Thoracic aorta (tissue), 2 donors: Measurements from ENCODE around the gene SPAG4. TPM values are rescaled to one million over a fixed set of nuclear protein-coding genes. Genes with fewer than 3 reads are reported as not detected.

Experiments
- ATAC-seq: fragments of 150-250 bp; one replicate; pipeline ENCODE4 v1.8.0; 2017; ENCODE audit warnings: low read depth; ENCODE audit not compliant: insufficient number of reproducible peaks, low FRiP score
- DNase-seq: peaks from one replicate; pipeline ENCODE4 v3.0.0-alpha.2; 2020; ENCODE audit warnings: low spot score
- H3K27ac ChIP-seq, 2 donors: fragments of 200-600 bp; sonication (generic); 1 replicate in 1 of 2; 2 replicates in 1 of 2; pipeline ENCODE4 v1.5.1; 2016; ENCODE audit warnings: mild to moderate bottlenecking in 2 of 2, moderate library complexity in 2 of 2
- H3K27me3 ChIP-seq: fragments of 200-600 bp; sonication (generic); replicated peaks from 2 replicates; pipeline ENCODE4 v1.6.0; 2016; ENCODE audit warnings: mild to moderate bottlenecking; ENCODE audit not compliant: insufficient read depth
- H3K36me3 ChIP-seq: fragments of 200-600 bp; sonication (generic); one replicate; pipeline ENCODE4 v1.5.1; 2016
- H3K4me1 ChIP-seq, 2 donors: fragments of 200-600 bp; sonication (generic); 1 replicate in 1 of 2; 2 replicates in 1 of 2; pipeline versions ENCODE4 v1.5.1 to v1.6.0; 2016; ENCODE audit warnings: low read depth in 2 of 2, mild to moderate bottlenecking in 1 of 2; ENCODE audit not compliant: control insufficient read depth in 1 of 2
- H3K4me3 ChIP-seq: fragments of 200-600 bp; sonication (generic); 2 replicates; pipeline ENCODE4 v1.5.1; 2016; ENCODE audit warnings: mild to moderate bottlenecking
- H3K9me3 ChIP-seq: fragments of 200-600 bp; sonication (generic); 2 replicates; pipeline ENCODE4 v1.5.1; 2016
- total RNA-seq, 2 donors: library from RNA; depleted of rRNA; stranded (reverse); fragments of >200 nt; gene quantifications; one replicate each; pipeline versions ENCODE4 v1.1.0 to v1.2.3, GENCODE V29; 2016
- TF ChIP-seq, protein P1 (sequence below): fragments of 200-600 bp; sonication (generic); IDR thresholded peaks from one replicate; pipeline ENCODE4 v1.5.1; 2019; ENCODE audit warnings: antibody characterized with exemption

The SPAG4 gene
- total RNA-seq, 2 donors from 2014 or later, result 1.5 TPM; not detected in 1

- DNase-seq (no peak), ATAC-seq (no peak)
- Histone ChIP-seq H3K27ac (no peak overlapping the region), H3K4me1 (peaks cover 0 to 4% of the 10 kb centered on the region in 2 donors), H3K27me3 (no peaks in the 10 kb centered on the region), H3K4me3 (no peak overlapping the region), H3K36me3 (no peaks in the 10 kb centered on the region), H3K9me3 (no peaks in the 10 kb centered on the region)
- TF ChIP-seq, protein P1, sequence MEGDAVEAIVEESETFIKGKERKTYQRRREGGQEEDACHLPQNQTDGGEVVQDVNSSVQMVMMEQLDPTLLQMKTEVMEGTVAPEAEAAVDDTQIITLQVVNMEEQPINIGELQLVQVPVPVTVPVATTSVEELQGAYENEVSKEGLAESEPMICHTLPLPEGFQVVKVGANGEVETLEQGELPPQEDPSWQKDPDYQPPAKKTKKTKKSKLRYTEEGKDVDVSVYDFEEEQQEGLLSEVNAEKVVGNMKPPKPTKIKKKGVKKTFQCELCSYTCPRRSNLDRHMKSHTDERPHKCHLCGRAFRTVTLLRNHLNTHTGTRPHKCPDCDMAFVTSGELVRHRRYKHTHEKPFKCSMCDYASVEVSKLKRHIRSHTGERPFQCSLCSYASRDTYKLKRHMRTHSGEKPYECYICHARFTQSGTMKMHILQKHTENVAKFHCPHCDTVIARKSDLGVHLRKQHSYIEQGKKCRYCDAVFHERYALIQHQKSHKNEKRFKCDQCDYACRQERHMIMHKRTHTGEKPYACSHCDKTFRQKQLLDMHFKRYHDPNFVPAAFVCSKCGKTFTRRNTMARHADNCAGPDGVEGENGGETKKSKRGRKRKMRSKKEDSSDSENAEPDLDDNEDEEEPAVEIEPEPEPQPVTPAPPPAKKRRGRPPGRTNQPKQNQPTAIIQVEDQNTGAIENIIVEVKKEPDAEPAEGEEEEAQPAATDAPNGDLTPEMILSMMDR, result no peak
Measured at GRCh38 chr20:35610833-35611427, 4.7 kb upstream of the SPAG4 start.

GRCh38 chr20:35611482-35611881 is 4.1 kb upstream of the SPAG4 start:
- Histone ChIP-seq H3K27me3 (no peaks in the 10 kb centered on the region), H3K36me3 (no peaks in the 10 kb centered on the region), H3K4me1 (peaks cover 0 to 4% of the 10 kb centered on the region in 2 donors), H3K9me3 (no peaks in the 10 kb centered on the region), H3K4me3 (no peak overlapping the region), H3K27ac (no peak overlapping the region)
- TF ChIP-seq, protein P1, result no peak
- DNase-seq (no peak), ATAC-seq (no peak)

- ATAC-seq (peak; percentile 34), DNase-seq (peak; percentile 99)
- Histone ChIP-seq H3K4me3 (peak overlapping the region; percentile 75), H3K36me3 (peaks cover 5% of the 10 kb centered on the region), H3K27me3 (no peaks in the 10 kb centered on the region), H3K9me3 (no peaks in the 10 kb centered on the region), H3K4me1 (peaks cover 11 to 32% of the 10 kb centered on the region in 2 donors), H3K27ac (peak overlapping the region; percentile 69 to 84)
- TF ChIP-seq, protein P1, result no peak
Measured at GRCh38 chr20:35616465-35617396, 1.1 kb downstream of the SPAG4 start.

- Histone ChIP-seq H3K27me3 (no peaks in the 10 kb centered on the region), H3K4me1 (peaks cover 11 to 32% of the 10 kb centered on the region in 2 donors), H3K27ac (peak overlapping the region; percentile 53 to 84), H3K36me3 (peaks cover 7% of the 10 kb centered on the region), H3K4me3 (peak overlapping the region; percentile 75), H3K9me3 (no peaks in the 10 kb centered on the region)
- no peak for DNase-seq
- TF ChIP-seq, protein P1, result peak; percentile 46
- ATAC-seq, result no peak
Measured at GRCh38 chr20:35617397-35618262, 2.0 kb downstream of the SPAG4 start.
